ENCODE measurements around the gene CNTN4.

DNA sequence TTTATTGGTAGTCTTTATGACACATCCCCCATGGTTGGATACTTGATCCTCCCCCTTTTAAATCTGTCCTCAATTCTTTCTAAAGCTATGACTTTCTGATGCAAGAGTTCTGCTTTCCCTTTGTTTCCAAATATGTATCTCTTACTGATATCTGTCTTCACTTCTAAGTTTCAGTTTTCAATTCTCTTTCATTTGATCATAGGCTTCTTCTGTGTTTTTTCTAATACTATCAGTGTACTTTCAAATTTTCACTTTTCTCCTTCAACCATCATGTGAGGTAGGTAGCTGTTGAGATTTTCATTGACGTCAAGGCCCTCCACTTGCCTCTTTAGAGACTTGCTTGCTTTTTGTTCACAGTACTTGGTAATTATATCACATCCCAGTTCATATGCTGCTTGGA is 436.5 kb downstream of the CNTN4 start:
- TF ChIP-seq, protein P1, sequence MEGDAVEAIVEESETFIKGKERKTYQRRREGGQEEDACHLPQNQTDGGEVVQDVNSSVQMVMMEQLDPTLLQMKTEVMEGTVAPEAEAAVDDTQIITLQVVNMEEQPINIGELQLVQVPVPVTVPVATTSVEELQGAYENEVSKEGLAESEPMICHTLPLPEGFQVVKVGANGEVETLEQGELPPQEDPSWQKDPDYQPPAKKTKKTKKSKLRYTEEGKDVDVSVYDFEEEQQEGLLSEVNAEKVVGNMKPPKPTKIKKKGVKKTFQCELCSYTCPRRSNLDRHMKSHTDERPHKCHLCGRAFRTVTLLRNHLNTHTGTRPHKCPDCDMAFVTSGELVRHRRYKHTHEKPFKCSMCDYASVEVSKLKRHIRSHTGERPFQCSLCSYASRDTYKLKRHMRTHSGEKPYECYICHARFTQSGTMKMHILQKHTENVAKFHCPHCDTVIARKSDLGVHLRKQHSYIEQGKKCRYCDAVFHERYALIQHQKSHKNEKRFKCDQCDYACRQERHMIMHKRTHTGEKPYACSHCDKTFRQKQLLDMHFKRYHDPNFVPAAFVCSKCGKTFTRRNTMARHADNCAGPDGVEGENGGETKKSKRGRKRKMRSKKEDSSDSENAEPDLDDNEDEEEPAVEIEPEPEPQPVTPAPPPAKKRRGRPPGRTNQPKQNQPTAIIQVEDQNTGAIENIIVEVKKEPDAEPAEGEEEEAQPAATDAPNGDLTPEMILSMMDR (IDR thresholded peaks at IDR 0.05) = no peak
- TF ChIP-seq POLR2A (IDR thresholded peaks at IDR 0.05) = no peak
